Measurements from ENCODE around the gene OSBPL10.

DNA sequence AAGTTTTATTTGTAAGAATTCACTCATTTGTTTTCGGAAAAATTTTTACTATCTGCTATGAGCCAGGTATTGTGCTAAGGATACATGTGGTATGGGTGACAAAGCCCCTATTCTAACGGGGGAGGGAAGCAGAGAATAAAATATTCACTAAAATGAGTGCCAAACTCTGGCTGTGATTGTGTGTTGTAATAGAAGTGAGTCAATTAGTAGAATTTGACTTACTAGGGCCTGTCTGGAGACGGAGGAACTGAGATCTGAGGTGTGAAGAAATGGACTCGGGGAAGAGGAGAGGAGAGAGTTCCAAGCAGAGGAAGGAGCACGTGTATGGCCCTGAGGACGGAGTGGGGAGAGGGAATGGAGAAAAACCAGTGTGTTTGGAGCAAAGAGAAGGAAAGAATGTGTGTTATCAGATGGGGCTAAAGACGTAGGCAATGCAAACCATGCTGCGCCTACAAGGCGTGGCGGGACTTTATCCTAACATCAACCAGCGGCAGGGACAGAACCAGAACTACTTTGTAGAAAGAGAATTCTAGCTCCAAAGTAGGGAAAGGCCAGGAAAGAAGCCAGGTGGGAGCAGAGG, 89.1 kb downstream of the OSBPL10 start:
- TF ChIP-seq, protein P1, sequence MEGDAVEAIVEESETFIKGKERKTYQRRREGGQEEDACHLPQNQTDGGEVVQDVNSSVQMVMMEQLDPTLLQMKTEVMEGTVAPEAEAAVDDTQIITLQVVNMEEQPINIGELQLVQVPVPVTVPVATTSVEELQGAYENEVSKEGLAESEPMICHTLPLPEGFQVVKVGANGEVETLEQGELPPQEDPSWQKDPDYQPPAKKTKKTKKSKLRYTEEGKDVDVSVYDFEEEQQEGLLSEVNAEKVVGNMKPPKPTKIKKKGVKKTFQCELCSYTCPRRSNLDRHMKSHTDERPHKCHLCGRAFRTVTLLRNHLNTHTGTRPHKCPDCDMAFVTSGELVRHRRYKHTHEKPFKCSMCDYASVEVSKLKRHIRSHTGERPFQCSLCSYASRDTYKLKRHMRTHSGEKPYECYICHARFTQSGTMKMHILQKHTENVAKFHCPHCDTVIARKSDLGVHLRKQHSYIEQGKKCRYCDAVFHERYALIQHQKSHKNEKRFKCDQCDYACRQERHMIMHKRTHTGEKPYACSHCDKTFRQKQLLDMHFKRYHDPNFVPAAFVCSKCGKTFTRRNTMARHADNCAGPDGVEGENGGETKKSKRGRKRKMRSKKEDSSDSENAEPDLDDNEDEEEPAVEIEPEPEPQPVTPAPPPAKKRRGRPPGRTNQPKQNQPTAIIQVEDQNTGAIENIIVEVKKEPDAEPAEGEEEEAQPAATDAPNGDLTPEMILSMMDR (IDR thresholded peaks at IDR 0.05), result no peak
- TF ChIP-seq POLR2A (IDR thresholded peaks at IDR 0.05), result no peak
